ENCODE data around the gene SGK1. TPM values are rescaled to one million over a fixed set of nuclear protein-coding genes. Genes with fewer than 3 reads are reported as not detected.
"Not testable (repeated sequence)": the region's sequence is repeated elsewhere in the genome, so short reads cannot be mapped to it uniquely, and the experiment has no call there.

The SGK1 gene
- polyA plus RNA-seq, 4 donors, result 46.0 to 92.6 (median 83.0) TPM

GRCh38 chr6:134328792-134329191 is 10.9 kb upstream of the SGK1 start:
- no peak for DNase-seq (ENCODE audit: low read depth in 4 of 4, low spot score in 3 of 4)

GRCh38 chr6:134328138-134328537 is 10.2 kb upstream of the SGK1 start:
- DNase-seq (ENCODE audit: low read depth in 4 of 4, low spot score in 3 of 4), result no peak

- not testable (repeated sequence) for DNase-seq (ENCODE audit: low read depth in 4 of 4, low spot score in 3 of 4)
Measured at GRCh38 chr6:134326192-134326591, 8.3 kb upstream of the SGK1 start.

- no peak for DNase-seq (ENCODE audit: low read depth in 4 of 4, low spot score in 3 of 4)
Measured at GRCh38 chr6:134324766-134325165, 6.9 kb upstream of the SGK1 start.

GRCh38 chr6:134324141-134324540 is 6.2 kb upstream of the SGK1 start:
- DNase-seq (ENCODE audit: low read depth in 4 of 4, low spot score in 3 of 4), result no peak

GRCh38 chr6:134323698-134324097 is 5.8 kb upstream of the SGK1 start:
- no peak for DNase-seq (ENCODE audit: low read depth in 4 of 4, low spot score in 3 of 4)

GRCh38 chr6:134323294-134323693 is 5.4 kb upstream of the SGK1 start:
- no peak for DNase-seq (ENCODE audit: low read depth in 4 of 4, low spot score in 3 of 4)

GRCh38 chr6:134322216-134322615 is 4.3 kb upstream of the SGK1 start:
- DNase-seq (ENCODE audit: low read depth in 4 of 4, low spot score in 3 of 4), result no peak

GRCh38 chr6:134321246-134321645 is 3.3 kb upstream of the SGK1 start:
- no peak for DNase-seq (ENCODE audit: low read depth in 4 of 4, low spot score in 3 of 4)

- not testable (repeated sequence) for DNase-seq (ENCODE audit: low read depth in 4 of 4, low spot score in 3 of 4)
Measured at GRCh38 chr6:134319686-134320085, 1.8 kb upstream of the SGK1 start.

- DNase-seq (ENCODE audit: low read depth in 4 of 4, low spot score in 3 of 4), result no peak
Measured at GRCh38 chr6:134318974-134319281, 1.0 kb upstream of the SGK1 start.

GRCh38 chr6:134318236-134318973 is 493 bp upstream of the SGK1 start:
- no peak for DNase-seq (ENCODE audit: low read depth in 4 of 4, low spot score in 3 of 4)

GRCh38 chr6:134316733-134317431 is 1.0 kb downstream of the SGK1 start:
- DNase-seq (ENCODE audit: low read depth in 4 of 4, low spot score in 3 of 4), result no peak

GRCh38 chr6:134315974-134316441 is 1.9 kb downstream of the SGK1 start:
- DNase-seq (ENCODE audit: low read depth in 4 of 4, low spot score in 3 of 4), result no peak

GRCh38 chr6:134315189-134315588 is 2.7 kb downstream of the SGK1 start:
- no peak for DNase-seq (ENCODE audit: low read depth in 4 of 4, low spot score in 3 of 4)

GRCh38 chr6:134314006-134314821 is 3.7 kb downstream of the SGK1 start:
- DNase-seq (ENCODE audit: low read depth in 4 of 4, low spot score in 3 of 4), result no peak

GRCh38 chr6:134312038-134312660 is 5.8 kb downstream of the SGK1 start:
- DNase-seq (ENCODE audit: low read depth in 4 of 4, low spot score in 3 of 4), result no peak

GRCh38 chr6:134310817-134311216 is 7.1 kb downstream of the SGK1 start:
- DNase-seq (ENCODE audit: low read depth in 4 of 4, low spot score in 3 of 4), result no peak

GRCh38 chr6:134309983-134310605 is 7.8 kb downstream of the SGK1 start:
- no peak for DNase-seq (ENCODE audit: low read depth in 4 of 4, low spot score in 3 of 4)

- no peak for DNase-seq (ENCODE audit: low read depth in 4 of 4, low spot score in 3 of 4)
Measured at GRCh38 chr6:134309227-134309626, 8.7 kb downstream of the SGK1 start.

- no peak for DNase-seq (ENCODE audit: low read depth in 4 of 4, low spot score in 3 of 4)
Measured at GRCh38 chr6:134308800-134309199, 9.1 kb downstream of the SGK1 start.
